Measurements from ENCODE around the gene F10. TPM values are rescaled to one million over a fixed set of nuclear protein-coding genes. Genes with fewer than 3 reads are reported as not detected.
A peak's percentile ranks its signal among the peaks of the same experiment; 100 is the strongest.

Gene F10
- total RNA-seq, 1 donor from 2014 or later: 14.2 TPM

- DNase-seq (ENCODE audit: low spot score): peak; percentile 50
- intact Hi-C loops (cut with DNase I): no loop called here
- ATAC-seq: peak; percentile 15
Measured at GRCh38 chr13:113123226-113124201, 915 bp downstream of the F10 start.

GRCh38 chr13:113124211-113124970, 1.8 kb downstream of the F10 start:
- no peak for ATAC-seq
- intact Hi-C loops (cut with DNase I): no loop called here
- peak; percentile 37 for DNase-seq (ENCODE audit: low spot score)

GRCh38 chr13:113125506-113126264, 3.1 kb downstream of the F10 start:
- intact Hi-C loops (cut with DNase I): no loop called here

GRCh38 chr13:113126265-113127150, 3.9 kb downstream of the F10 start:
- ATAC-seq: no peak
- intact Hi-C loops (cut with DNase I): no loop called here
- peak; percentile 32 for DNase-seq (ENCODE audit: low spot score)

More at GRCh38 chr13:113125506-113126264, 3.1 kb downstream of the F10 start:
- no peak for ATAC-seq
- peak; percentile 35 for DNase-seq (ENCODE audit: low spot score)

GRCh38 chr13:113129480-113129879, 6.9 kb downstream of the F10 start:
- DNase-seq (ENCODE audit: low spot score) (peak; percentile 56), ATAC-seq (peak; percentile 15)
- intact Hi-C loops (cut with DNase I): no loop called here

GRCh38 chr13:113129921-113130750, 7.5 kb downstream of the F10 start:
- peak; percentile 58 for DNase-seq (ENCODE audit: low spot score)
- ATAC-seq: peak; percentile 65
- intact Hi-C loops (cut with DNase I): no loop called here

GRCh38 chr13:113135281-113135760, 12.7 kb downstream of the F10 start:
- ATAC-seq (no peak), DNase-seq (ENCODE audit: low spot score) (no peak)
- intact Hi-C loops (cut with DNase I): no loop called here

GRCh38 chr13:113137691-113138298, 15.2 kb downstream of the F10 start:
- ATAC-seq (no peak), DNase-seq (ENCODE audit: low spot score) (no peak)
- intact Hi-C loops (cut with DNase I): no loop called here

GRCh38 chr13:113138792-113139551, 16.4 kb downstream of the F10 start:
- ATAC-seq (no peak), DNase-seq (ENCODE audit: low spot score) (no peak)
- intact Hi-C loops (cut with DNase I): no loop called here

- intact Hi-C loops (cut with DNase I): no loop called here
- ATAC-seq: no peak
Measured at GRCh38 chr13:113139577-113139976, 17.0 kb downstream of the F10 start.

GRCh38 chr13:113140677-113141600, 18.3 kb downstream of the F10 start:
- intact Hi-C loops (cut with DNase I): no loop called here
- DNase-seq (ENCODE audit: low spot score): no peak

More at GRCh38 chr13:113139577-113139976, 17.0 kb downstream of the F10 start:
- no peak for DNase-seq (ENCODE audit: low spot score)

GRCh38 chr13:113141601-113141970, 19.0 kb downstream of the F10 start:
- intact Hi-C loops (cut with DNase I): no loop called here
- ATAC-seq: peak; percentile 24
- peak; percentile 55 for DNase-seq (ENCODE audit: low spot score)

More at GRCh38 chr13:113140677-113141600, 18.3 kb downstream of the F10 start:
- ATAC-seq: no peak

GRCh38 chr13:113142876-113143275, 20.3 kb downstream of the F10 start:
- intact Hi-C loops (cut with DNase I): no loop called here
- ATAC-seq (no peak), DNase-seq (ENCODE audit: low spot score) (no peak)

GRCh38 chr13:113143466-113144254, 21.1 kb downstream of the F10 start:
- DNase-seq (ENCODE audit: low spot score): peak; percentile 48
- no peak for ATAC-seq
- intact Hi-C loops (cut with DNase I): no loop called here

All from sciatic nerve (tissue), 2 donors.